T-helper 22 cell (primary cell): ENCODE results near the gene ELN.
"Not testable (repeated sequence)": the region's sequence is repeated elsewhere in the genome, so short reads cannot be mapped to it uniquely, and the experiment has no call there.

Experiments
- DNase-seq: peaks from one replicate; pipeline ENCODE4 v3.0.0-alpha.2; 2020; ENCODE audit warnings: low read depth

Gene ELN

GRCh38 chr7:74043523-74043951, 15.6 kb downstream of the ELN start:
- no peak for DNase-seq

- DNase-seq, result no peak
These were observed 16.7 kb downstream of the ELN start for GRCh38 chr7:74044366-74045350.

- DNase-seq, result not testable (repeated sequence)
These were observed 18.6 kb downstream of the ELN start for GRCh38 chr7:74046581-74046980.

- no peak for DNase-seq
These were observed 19.9 kb downstream of the ELN start for GRCh38 chr7:74047804-74048380.

GRCh38 chr7:74048999-74049599, 21.1 kb downstream of the ELN start:
- no peak for DNase-seq

- DNase-seq, result no peak
These were observed 22.2 kb downstream of the ELN start for GRCh38 chr7:74049997-74050798.

- DNase-seq, result no peak
These were observed 23.2 kb downstream of the ELN start for GRCh38 chr7:74051193-74051592.

GRCh38 chr7:74051629-74052410, 23.8 kb downstream of the ELN start:
- no peak for DNase-seq

GRCh38 chr7:74052628-74053027, 24.7 kb downstream of the ELN start:
- DNase-seq, result no peak

GRCh38 chr7:74053589-74054186, 25.7 kb downstream of the ELN start:
- DNase-seq, result no peak

- DNase-seq, result no peak
These were observed 28.3 kb downstream of the ELN start for GRCh38 chr7:74056096-74056915.

GRCh38 chr7:74057216-74057925, 29.4 kb downstream of the ELN start:
- DNase-seq, result no peak

GRCh38 chr7:74057987-74058386, 30.0 kb downstream of the ELN start:
- DNase-seq, result no peak

GRCh38 chr7:74058486-74058885, 30.5 kb downstream of the ELN start:
- DNase-seq, result no peak

GRCh38 chr7:74059037-74059436, 31.1 kb downstream of the ELN start:
- DNase-seq, result no peak

GRCh38 chr7:74059681-74060588, 32.0 kb downstream of the ELN start:
- no peak for DNase-seq

- peak; percentile 75 for DNase-seq
These were observed 34.0 kb downstream of the ELN start for GRCh38 chr7:74061840-74062539.

- DNase-seq, result no peak
These were observed 35.3 kb downstream of the ELN start for GRCh38 chr7:74063223-74063641.
